HG03064 (cell line): ENCODE measurements around the gene WDR90.
"Not testable (repeated sequence)": the region's sequence is repeated elsewhere in the genome, so short reads cannot be mapped to it uniquely, and the experiment has no call there.

Experiments used
- ATAC-seq: cut with Tn5 transposase; IDR thresholded peaks from one replicate; pipeline ENCODE4 v1.9.1; 2021; ENCODE audit warnings: low read depth; ENCODE audit not compliant: unreplicated experiment

Gene WDR90

GRCh38 chr16:704047-704446, 54.9 kb downstream of the WDR90 start:
- no peak for ATAC-seq

GRCh38 chr16:704552-705380, 55.6 kb downstream of the WDR90 start:
- no peak for ATAC-seq

- ATAC-seq, result no peak
Observed at GRCh38 chr16:705431-706188, 56.4 kb downstream of the WDR90 start, which contains the start of gene FBXL16. Gene FBXL16 (minus strand): TSS chr16:705801. CDS start chr16:697405, 8,396 bp downstream.

- ATAC-seq, result no peak
Observed at GRCh38 chr16:706189-707061, 57.3 kb downstream of the WDR90 start.

- no peak for ATAC-seq
Observed at GRCh38 chr16:707062-707538, 57.9 kb downstream of the WDR90 start.

GRCh38 chr16:708019-708418, 58.9 kb downstream of the WDR90 start:
- no peak for ATAC-seq

GRCh38 chr16:708959-709358, 59.8 kb downstream of the WDR90 start:
- no peak for ATAC-seq

- no peak for ATAC-seq
Observed at GRCh38 chr16:709566-710499, 60.7 kb downstream of the WDR90 start.

GRCh38 chr16:710500-711075, 61.4 kb downstream of the WDR90 start:
- ATAC-seq, result no peak

- ATAC-seq, result no peak
Observed at GRCh38 chr16:711084-711483, 61.9 kb downstream of the WDR90 start.

- no peak for ATAC-seq
Observed at GRCh38 chr16:711548-712320, 62.6 kb downstream of the WDR90 start.

GRCh38 chr16:712740-713250, 63.6 kb downstream of the WDR90 start:
- ATAC-seq, result not testable (repeated sequence)

GRCh38 chr16:714079-714478, 64.9 kb downstream of the WDR90 start:
- no peak for ATAC-seq

GRCh38 chr16:714558-715476, 65.7 kb downstream of the WDR90 start, which contains the start of gene METRN:
Gene METRN (plus strand): TSS chr16:715118. CDS start chr16:715290, 172 bp downstream.
- ATAC-seq, result peak; percentile 59

GRCh38 chr16:715477-716199, 66.5 kb downstream of the WDR90 start:
- peak; percentile 12 for ATAC-seq

- no peak for ATAC-seq
Observed at GRCh38 chr16:716200-716568, 67.0 kb downstream of the WDR90 start.
